Liver (tissue), 3 donors: ENCODE data around the gene ZFYVE19.

Experiments
- CTCF ChIP-seq: fragments of 150-350 bp; IDR thresholded peaks from 2 replicates; pipeline ENCODE4 v1.5.1; 2017; ENCODE audit warnings: improper control_type of control experiment, low read depth, low read length; ENCODE audit not compliant: missing input control
- FOXA1 ChIP-seq: IDR thresholded peaks from 2 replicates; pipeline ENCODE4 v1.6.1; 2016; ENCODE audit warnings: antibody characterized with exemption
- TF ChIP-seq, protein P1 (sequence below): IDR thresholded peaks from 2 replicates; pipeline ENCODE4 v1.6.1; 2016; ENCODE audit warnings: antibody characterized with exemption
- donor health status: healthy.
- donor health status: healthy.

DNA sequence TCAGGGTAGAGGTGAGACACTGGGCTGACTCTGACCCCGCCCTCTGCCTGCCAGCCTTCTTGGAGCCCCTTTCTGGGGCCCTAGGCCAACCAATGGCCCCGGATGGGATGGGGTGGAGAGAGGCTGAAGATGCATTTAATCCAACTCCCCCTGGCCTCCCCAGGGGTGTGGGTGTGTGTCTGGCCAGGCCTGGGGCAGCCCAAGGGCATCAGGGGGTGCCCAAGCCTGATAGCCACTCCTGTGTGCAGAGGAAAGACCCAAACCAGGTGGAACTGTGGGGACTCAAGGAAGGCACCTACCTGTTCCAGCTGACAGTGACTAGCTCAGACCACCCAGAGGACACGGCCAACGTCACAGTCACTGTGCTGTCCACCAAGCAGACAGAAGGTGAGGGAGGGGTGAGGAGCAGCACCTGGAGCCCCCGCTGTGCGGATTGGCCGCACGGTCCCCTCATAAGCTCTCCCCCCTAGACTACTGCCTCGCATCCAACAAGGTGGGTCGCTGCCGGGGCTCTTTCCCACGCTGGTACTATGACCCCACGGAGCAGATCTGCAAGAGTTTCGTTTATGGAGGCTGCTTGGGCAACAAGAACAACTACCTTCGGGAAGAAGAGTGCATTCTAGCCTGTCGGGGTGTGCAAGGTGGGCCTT, 46.5 kb downstream of the ZFYVE19 start:
- no peak for TF ChIP-seq CTCF
- TF ChIP-seq, protein P1, sequence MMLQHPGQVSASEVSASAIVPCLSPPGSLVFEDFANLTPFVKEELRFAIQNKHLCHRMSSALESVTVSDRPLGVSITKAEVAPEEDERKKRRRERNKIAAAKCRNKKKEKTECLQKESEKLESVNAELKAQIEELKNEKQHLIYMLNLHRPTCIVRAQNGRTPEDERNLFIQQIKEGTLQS, result no peak
- TF ChIP-seq FOXA1, result no peak
